HG03097 (cell line): ENCODE measurements around the gene CAT.

Experiments used
- ATAC-seq: cut with Tn5 transposase; IDR thresholded peaks from one replicate; pipeline ENCODE4 v1.9.1; 2021; ENCODE audit not compliant: unreplicated experiment, low FRiP score

CAT gene

DNA sequence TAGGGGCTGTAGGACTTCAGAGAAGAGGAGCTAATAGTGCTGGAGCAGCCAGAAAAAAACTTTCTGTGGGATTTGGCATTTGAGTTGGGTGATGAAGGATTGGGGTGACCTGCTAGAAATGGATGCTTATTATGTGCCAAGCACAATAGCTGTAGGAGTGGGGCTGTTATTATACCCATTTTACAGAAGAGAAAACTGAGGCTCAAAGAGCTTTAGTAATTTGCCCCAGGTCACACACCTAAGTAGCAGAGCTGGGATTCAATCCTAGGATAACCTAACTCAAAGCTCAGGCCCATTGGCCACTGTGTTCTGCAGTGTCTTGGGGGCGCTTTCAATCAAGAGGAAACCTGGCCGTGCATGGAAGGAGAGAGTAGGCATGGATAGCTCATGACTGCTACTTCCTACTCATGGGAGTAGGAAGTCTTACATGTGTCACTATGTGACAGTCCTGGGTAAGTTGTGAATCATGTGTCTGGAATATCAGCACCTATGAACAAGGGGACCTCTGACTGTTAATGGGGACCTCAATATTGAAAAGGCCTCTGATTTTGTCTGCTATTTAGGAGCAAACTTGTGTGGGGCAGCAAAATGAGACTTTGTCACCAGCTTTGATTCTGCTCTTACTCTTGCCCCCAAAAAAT, 81.0 kb downstream of the CAT start:
- no peak for ATAC-seq

DNA sequence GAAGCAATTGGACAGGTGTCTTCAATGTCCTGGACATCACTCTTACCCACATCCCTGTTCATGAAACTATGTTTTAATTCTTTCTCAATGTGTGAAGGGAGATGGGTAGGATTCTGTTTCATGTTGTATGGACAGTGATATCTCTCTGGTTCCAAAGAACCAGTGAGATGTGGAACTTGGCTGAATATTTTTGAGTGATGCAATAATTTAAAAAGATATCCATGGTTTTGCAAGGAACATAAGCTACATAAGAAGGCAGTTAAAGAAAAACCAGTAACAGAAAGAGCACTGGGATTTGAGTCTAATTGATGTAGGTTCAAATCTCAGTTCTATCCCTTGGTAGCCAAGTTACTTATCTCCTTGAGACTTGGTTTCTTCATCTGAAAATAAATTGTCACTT, 82.5 kb downstream of the CAT start:
- ATAC-seq, result no peak
